UCSD-AML1 (cell line): Measurements from ENCODE around the gene AGPAT1.
"Not testable (repeated sequence)": the region's sequence is repeated elsewhere in the genome, so short reads cannot be mapped to it uniquely, and the experiment has no call there.

Experiments
- DNase-seq: peaks from one replicate; lab custom pipeline; 2025; ENCODE audit not compliant: unreplicated experiment; lab: John Stamatoyannopoulos, UW

Gene AGPAT1

DNA sequence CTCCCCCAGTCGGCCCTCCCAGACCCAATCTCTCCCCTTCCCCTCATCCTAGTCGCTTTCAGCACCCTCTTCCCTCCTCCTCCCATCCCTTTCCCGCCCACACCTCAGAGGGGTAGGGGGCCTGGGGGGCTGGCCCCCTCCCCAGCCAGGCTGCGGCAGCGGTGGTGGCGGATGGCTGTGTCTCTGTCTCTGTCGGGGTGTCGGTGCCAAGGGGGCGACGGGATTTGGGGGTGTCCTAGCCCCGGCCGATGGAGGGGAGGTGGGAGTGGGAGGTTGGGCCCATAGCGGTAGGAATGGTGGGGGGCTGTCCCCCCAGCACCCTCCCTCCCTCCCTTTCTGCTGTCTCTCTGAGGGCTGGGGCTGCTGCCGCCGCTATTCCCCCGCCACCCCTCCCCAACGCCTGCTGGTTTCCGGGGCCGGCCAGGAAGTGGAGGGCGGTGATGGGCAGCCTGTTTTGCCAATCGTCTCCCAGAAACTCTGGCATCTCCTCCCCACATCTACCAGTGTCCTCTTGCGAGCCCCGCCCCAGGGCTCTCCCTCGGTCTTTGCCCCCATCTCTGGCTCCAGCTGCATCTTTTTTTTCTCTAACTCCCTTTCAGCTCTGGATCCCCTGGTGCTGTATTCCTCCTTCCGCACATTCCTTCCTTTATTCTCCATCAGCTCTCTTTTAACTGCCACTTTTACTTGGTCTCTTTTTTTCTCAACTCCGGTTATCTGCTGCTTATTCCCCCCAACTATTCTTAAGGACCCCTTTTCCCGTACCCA lies at the start of gene AGPAT1:
AGPAT1 (minus strand) TSS at position 374 of the 765 bp plus-strand sequence. CDS start 4,588 bp downstream, outside the sequence.
- DNase-seq: peak; percentile 95

DNA sequence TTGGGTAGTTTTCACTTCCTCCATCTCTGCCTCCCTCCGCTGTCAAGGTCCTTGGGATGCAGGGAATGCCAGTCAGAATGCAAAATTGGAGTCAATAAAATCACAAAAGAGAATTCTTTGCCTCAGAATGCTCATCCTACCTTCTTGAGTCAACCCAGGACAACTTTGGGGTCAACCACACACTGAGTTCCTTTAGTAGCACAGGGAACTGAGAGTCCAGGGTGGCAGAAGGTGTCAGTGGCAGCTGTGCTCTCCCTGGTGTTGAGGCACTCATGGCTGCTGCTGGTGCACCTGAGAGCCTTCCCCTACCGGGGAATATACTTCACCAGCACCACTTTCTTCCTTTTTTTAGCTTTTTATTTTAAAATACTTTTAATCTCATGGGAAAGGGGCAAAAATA lies 48.8 kb upstream of the AGPAT1 start:
- no peak for DNase-seq

- no peak for DNase-seq
Observed at GRCh38 chr6:32223258-32224235, 47.7 kb upstream of the AGPAT1 start, which contains the start of gene NOTCH4. Gene NOTCH4, minus strand, starts transcription at chr6:32224067. Its CDS starts 139 bp downstream, at chr6:32223928.

GRCh38 chr6:32222333-32223230 lies 46.7 kb upstream of the AGPAT1 start:
- DNase-seq: no peak

DNA sequence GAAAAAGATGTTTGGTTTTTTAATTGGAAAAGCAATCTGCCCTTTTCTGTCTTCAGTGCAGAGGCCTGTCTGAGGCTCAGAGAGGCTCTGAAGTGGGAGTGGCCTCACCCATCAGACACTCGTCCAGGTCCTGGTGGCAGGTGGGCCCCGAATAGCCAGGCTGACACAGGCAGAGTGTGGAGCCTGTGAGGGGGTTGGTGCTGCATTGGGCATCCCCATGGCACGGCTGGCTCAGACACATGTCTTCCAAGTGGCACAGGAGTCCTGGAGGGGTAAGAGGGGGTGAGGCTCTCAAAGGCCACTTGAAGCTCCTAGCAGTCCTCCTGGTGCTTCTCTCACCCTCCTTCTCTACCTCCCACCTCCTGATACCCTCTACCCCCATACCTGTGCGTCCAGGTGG lies 44.1 kb upstream of the AGPAT1 start:
- no peak for DNase-seq

- no peak for DNase-seq
Observed at GRCh38 chr6:32218167-32218566, 42.3 kb upstream of the AGPAT1 start.

DNA sequence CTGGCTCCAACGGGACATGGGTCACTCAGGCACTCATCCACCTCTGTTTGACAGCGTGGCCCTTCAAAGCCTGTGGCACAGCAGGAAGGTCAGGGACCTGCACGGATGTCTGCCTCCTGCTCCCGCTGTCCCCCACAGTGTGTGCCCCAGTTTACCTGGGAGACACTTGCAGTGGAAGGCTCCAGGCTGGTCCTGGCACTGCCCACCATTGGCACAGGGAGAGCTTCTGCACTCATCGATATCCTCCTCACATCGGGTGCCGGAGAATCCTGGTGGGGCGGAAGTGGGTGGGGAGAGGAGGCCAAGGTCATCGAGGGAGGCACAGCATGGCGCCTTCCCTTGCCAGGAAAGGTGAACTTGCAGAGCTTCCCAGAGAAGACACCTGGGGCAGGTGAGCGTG lies 41.1 kb upstream of the AGPAT1 start:
- no peak for DNase-seq

GRCh38 chr6:32216285-32216684 lies 40.4 kb upstream of the AGPAT1 start:
- no peak for DNase-seq

DNA sequence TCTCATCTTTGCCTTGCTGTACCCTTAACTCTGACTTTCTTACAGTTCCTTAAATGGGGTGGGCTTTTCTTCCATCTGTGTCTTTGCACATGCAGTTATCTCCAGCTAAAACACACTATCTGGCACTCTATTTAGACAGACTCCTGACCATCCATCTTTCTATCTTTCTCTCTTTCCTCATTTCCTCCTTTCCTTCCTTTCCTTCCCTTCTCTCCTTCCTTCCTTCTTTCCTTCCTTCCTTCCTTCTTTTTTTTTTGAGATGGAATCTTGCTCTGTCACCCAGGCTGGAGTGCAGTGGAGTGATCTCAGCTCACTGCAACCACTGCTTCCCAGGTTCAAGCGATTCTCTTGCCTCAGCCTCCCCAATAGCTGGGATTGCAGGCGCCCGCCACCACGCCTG lies 39.7 kb upstream of the AGPAT1 start:
- no peak for DNase-seq

- DNase-seq: no peak
Observed at GRCh38 chr6:32214126-32214525, 38.2 kb upstream of the AGPAT1 start.

DNA sequence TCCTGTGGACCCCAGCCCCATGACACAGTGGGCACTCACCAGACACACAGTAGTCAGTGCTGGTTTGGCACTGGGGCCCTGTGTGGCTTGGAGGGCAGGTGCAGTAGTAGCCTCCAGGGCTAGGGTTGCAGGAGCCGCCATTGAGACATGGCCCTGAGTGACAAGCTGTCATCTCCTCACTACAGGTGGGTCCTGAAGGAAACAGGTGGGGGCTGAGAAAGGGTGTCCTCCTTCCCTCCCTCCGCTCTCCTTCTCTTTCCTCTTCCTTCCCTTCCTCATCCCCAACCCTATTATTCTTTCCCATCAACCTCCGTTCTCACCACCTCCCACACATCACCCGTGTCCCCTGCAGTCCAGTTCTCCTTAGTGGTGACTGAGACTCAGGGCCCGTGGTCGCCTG lies 37.8 kb upstream of the AGPAT1 start:
- DNase-seq: no peak

GRCh38 chr6:32212076-32212760 lies 36.3 kb upstream of the AGPAT1 start:
- DNase-seq: no peak

- DNase-seq: not testable (repeated sequence)
Observed at GRCh38 chr6:32211432-32211831, 35.5 kb upstream of the AGPAT1 start.

- DNase-seq: no peak
Observed at GRCh38 chr6:32210191-32210601, 34.3 kb upstream of the AGPAT1 start.

DNA sequence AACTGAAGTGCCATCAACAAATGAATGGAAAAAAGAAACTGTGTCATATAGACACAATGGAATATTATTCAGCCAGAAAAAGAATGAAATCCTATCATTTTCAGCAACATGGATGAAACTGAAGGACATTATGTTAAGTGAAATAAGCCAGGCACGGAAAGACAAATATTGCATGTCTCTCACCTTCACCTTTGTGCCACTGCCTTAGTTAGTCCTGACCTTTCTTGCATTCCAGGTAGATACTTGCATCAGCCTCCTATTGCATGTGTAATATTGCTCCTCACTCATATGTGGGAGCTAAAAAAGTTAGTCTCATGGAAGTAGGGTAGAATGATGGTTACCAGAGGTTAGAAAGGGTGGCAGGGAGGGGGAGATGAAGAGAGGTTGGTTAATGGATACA lies 33.1 kb upstream of the AGPAT1 start:
- DNase-seq: no peak

- no peak for DNase-seq
Observed at GRCh38 chr6:32204268-32204715, 28.4 kb upstream of the AGPAT1 start.

- DNase-seq: no peak
Observed at GRCh38 chr6:32203426-32204267, 27.8 kb upstream of the AGPAT1 start.

GRCh38 chr6:32202186-32202585 lies 26.3 kb upstream of the AGPAT1 start:
- DNase-seq: no peak
